GM12873 (cell line): ENCODE measurements around the gene CFAP52.

Experiments used
- TF ChIP-seq, protein P1 (sequence below): IDR thresholded peaks from 2 replicates; pipeline ENCODE4 v1.5.1; 2012; ENCODE audit warnings: low read depth, mild to moderate bottlenecking, moderate library complexity, low read length, control low read depth; ENCODE audit not compliant: insufficient read depth; ENCODE audit errors: missing control alignments

CFAP52 gene

DNA sequence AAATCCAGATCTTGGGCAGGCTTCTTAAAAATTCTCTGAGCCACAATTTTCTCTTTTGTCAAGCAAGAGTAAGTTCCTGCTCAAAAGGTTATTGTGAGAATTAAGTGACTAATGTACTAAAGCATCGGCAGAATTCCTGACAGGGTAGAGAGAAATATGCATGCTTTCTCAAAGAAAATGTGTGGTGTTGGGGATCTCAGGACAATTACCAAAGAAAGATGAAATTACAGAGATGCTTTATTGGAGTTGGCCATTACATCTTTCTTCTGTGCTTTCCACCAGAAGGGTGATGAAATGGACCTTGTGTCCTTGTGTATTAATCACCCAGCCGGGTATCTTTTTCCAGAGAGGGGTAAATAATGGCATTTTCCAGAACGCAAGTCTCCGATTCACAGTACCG lies 67.2 kb downstream of the CFAP52 start:
- TF ChIP-seq, protein P1, sequence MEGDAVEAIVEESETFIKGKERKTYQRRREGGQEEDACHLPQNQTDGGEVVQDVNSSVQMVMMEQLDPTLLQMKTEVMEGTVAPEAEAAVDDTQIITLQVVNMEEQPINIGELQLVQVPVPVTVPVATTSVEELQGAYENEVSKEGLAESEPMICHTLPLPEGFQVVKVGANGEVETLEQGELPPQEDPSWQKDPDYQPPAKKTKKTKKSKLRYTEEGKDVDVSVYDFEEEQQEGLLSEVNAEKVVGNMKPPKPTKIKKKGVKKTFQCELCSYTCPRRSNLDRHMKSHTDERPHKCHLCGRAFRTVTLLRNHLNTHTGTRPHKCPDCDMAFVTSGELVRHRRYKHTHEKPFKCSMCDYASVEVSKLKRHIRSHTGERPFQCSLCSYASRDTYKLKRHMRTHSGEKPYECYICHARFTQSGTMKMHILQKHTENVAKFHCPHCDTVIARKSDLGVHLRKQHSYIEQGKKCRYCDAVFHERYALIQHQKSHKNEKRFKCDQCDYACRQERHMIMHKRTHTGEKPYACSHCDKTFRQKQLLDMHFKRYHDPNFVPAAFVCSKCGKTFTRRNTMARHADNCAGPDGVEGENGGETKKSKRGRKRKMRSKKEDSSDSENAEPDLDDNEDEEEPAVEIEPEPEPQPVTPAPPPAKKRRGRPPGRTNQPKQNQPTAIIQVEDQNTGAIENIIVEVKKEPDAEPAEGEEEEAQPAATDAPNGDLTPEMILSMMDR: no peak

DNA sequence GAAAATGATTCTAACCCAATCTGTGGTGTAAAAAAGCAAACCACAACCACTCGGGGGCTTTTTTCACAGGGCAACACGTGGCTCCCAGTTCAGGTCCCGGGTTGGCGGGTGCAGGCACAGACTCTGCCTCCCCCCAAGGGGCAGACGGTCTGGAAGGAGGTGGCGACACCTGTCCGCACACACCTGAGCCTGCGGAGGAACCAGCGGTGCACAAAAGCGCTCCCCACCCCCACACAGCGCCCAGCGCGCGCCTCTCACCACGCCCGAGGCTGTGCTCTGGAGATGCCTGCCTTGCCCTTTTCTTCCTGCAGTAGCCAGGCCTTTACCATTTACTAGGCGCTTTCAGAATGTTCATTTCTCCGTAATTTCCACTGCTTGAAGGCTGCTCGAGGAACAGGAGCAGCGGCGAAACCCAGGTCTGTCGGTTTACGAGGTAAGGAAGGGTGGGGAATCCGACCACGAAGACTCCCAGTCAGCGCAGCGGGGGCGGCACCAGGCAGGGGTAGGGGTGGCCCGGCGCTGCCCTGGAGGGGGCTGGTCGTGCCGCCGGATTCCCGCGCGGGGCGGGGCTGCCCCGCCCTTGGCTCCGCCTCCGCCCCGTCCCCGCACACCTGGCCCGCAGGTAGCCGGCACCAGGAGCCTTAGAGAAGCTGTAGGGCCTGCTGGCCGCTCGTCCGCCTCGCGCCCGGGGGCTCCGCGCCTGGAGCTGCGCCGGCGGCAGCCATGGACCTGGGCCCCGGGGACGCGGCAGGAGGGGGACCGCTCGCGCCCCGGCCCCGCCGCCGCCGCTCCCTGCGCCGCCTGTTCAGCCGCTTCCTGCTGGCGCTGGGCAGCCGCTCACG lies 68.7 kb downstream of the CFAP52 start, which contains the start of gene USP43:
Gene USP43 (plus strand): TSS at position 608 of the 842 bp plus-strand sequence. CDS start 116 bp downstream, at position 724.
- TF ChIP-seq, protein P1: no peak

DNA sequence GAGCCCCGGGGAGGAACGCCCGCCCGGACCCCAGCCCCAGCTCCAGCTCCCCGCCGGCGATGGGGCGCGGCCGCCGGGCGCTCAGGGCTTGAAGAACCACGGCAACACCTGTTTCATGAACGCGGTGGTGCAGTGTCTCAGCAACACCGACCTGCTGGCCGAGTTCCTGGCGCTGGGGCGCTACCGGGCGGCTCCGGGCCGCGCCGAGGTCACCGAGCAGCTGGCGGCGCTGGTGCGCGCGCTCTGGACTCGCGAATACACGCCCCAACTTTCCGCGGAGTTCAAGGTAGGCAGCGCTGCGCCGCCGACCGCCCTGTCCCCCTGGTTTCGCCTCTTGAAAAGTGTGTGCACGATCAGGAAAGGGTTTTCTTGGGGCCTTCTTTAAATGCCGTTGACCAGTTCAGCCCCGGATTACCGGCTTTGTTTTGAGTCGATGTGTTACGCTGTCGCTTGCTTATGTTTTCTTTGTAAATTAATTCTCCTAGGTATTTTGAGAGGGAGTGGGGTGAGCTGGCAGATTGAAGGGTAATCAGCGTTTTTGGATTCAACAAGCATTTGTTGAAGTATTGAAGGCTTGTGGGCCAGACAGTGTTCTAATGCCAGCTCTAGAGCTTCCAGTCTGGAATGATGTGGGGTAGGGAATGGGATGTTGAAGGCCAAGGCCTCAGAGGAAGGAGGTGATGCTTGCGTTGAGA lies 69.6 kb downstream of the CFAP52 start:
- TF ChIP-seq, protein P1: no peak

DNA sequence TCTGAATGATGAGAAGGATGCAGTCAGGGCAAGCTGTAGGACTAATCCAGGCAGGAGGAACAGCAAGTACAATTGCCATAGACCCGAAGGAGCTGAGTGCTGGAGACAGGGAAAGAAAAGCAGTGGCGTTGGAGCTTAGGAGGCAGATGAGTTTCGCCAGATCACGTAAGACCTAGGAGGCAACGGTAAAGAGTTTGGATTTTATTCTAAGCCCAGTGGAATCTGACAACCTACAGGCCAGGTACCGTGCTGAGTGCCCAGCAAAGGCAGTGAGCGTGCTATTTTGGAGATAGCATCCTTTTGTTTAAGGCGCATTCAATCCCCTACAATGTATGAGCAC lies 70.1 kb downstream of the CFAP52 start:
- TF ChIP-seq, protein P1: no peak

DNA sequence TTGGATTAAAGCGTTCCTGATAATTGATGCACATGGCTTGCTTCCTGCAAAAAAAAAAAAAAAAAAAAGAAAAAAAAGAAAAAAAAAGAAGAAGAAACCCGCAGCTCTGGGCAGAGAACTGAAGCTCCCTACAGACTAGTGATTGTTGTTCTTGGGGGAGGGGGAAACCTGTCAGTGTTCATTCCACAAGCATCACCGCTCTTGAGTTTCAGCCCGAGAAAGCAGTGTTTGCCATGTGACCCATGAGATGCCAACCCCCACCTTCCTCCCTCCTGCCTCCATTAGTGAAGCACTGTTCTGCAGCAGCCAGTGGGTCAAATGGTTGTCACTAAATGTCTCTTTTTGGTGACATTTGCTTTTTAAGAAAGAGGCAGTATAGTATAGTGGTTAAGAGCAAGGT lies 70.6 kb downstream of the CFAP52 start:
- TF ChIP-seq, protein P1: no peak

DNA sequence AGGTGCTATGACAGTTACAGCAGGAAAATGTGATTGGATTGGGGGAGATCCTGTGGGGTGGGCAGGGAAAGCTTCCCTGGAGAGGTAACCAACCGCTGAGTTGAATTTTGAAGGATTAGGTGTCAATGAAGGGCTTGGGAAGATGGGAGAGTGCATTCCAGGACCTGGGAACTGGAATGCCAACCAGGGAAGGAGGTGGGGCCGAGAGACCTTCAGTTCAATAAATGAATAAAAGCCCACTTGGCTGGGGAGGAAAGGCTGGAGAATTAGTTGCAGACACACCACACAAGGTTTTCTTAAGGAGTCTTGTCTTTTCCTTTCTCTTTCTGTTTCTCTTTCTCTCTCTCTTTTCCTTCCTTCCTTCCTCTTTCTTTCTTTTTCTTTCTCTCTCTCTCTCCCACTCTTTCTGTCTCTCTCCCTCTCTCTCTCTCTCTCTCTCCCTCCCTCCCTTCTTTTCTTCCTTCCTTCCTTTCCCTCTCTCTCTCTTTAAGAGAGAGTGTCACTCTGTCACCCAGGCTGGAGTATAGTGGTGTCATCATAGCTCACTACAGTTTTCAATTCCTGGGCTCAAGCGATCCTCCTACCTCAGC lies 72.2 kb downstream of the CFAP52 start:
- TF ChIP-seq, protein P1: no peak

DNA sequence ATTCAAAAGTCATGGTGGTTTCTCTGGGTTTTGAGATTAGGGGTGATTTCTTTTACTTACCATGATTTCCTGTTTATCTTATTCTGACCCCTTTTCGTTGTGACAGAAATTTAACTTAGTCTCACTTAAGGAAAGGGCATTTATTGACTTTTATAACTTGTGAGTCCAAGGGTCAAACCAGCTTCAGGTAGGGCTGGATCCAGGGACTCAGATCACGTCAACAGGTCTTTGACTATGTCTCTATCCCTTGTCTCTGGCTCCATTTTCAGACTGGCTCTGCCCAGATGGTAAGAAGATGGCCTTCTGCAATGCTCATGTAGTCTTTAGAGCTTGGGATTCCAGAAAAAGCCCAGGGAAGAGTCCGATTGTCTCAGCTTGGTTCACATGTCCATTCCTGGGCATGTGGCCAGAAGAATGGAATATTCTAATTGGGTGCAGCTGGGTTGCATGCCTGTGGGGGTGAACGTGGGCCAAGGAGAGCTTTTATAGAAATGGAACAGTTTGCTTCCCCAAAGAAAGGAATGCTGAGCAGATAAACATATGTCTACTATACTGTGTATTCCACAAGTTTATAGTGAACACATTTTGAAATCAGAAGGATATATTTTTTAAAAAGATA lies 82.3 kb downstream of the CFAP52 start:
- TF ChIP-seq, protein P1: no peak
